Trophoblast cell (in vitro differentiated cells and primary cell): ENCODE data around the gene EML6.

ENCODE experiments used
- DNase-seq, 2 donors: peaks; one replicate each; pipeline ENCODE4 v3.0.0-alpha.2; 2016
- H2AFZ ChIP-seq: 2 replicates; pipeline ENCODE4 v1.6.1; 2013; ENCODE audit warnings: low read length, moderate library complexity, mild to moderate bottlenecking; ENCODE audit not compliant: insufficient read depth, poor library complexity
- H2AK5ac ChIP-seq: 2 replicates; pipeline ENCODE4 v1.6.1; 2013; ENCODE audit warnings: mild to moderate bottlenecking, low read length
- H2BK120ac ChIP-seq: 2 replicates; pipeline ENCODE4 v1.6.1; 2013; ENCODE audit warnings: low read length, mild to moderate bottlenecking, moderate library complexity; ENCODE audit not compliant: insufficient read depth, poor library complexity
- H2BK12ac ChIP-seq: 2 replicates; pipeline ENCODE4 v1.6.1; 2013; ENCODE audit warnings: mild to moderate bottlenecking, low read length, moderate library complexity
- H2BK5ac ChIP-seq: 2 replicates; pipeline ENCODE4 v1.6.1; 2013; ENCODE audit warnings: low read length, low read depth, moderate library complexity, mild to moderate bottlenecking; ENCODE audit not compliant: poor library complexity
- H3K14ac ChIP-seq: 2 replicates; pipeline ENCODE4 v1.6.1; 2013; ENCODE audit warnings: mild to moderate bottlenecking, low read length
- H3K18ac ChIP-seq: 2 replicates; pipeline ENCODE4 v1.6.1; 2013; ENCODE audit warnings: mild to moderate bottlenecking, low read length
- H3K23ac ChIP-seq: 2 replicates; pipeline ENCODE4 v1.6.1; 2013; ENCODE audit warnings: low read length
- H3K27ac ChIP-seq: 2 replicates; pipeline ENCODE4 v1.5.1; 2013; ENCODE audit warnings: low read depth, mild to moderate bottlenecking, inconsistent platforms, low read length, moderate library complexity
- H3K27me3 ChIP-seq: 2 replicates; pipeline ENCODE4 v1.6.1; 2013; ENCODE audit warnings: inconsistent platforms, mild to moderate bottlenecking, low read length, moderate library complexity; ENCODE audit not compliant: insufficient read depth
- H3K36me3 ChIP-seq, 2 experiments: 1 replicate in 1 of 2; 2 replicates in 1 of 2; pipeline ENCODE4 v1.6.1; 2013; ENCODE audit warnings: low read length in 2 of 2, mild to moderate bottlenecking in 2 of 2, moderate library complexity in 1 of 2; ENCODE audit not compliant: insufficient read depth in 2 of 2, control insufficient read depth in 1 of 2
- H3K4ac ChIP-seq: 2 replicates; pipeline ENCODE4 v1.6.1; 2013; ENCODE audit warnings: low read depth, mild to moderate bottlenecking, low read length, moderate library complexity
- H3K4me1 ChIP-seq, 2 experiments: 1 replicate in 1 of 2; 2 replicates in 1 of 2; pipeline ENCODE4 v1.6.1; 2013; ENCODE audit warnings: low read length in 2 of 2, mild to moderate bottlenecking in 2 of 2, moderate library complexity in 1 of 2; ENCODE audit not compliant: insufficient read depth in 2 of 2, control insufficient read depth in 1 of 2
- H3K4me2 ChIP-seq: 2 replicates; pipeline ENCODE4 v1.6.1; 2013; ENCODE audit warnings: inconsistent platforms, mild to moderate bottlenecking, low read length, moderate library complexity
- H3K4me3 ChIP-seq: 2 replicates; pipeline ENCODE4 v1.5.1; 2013; ENCODE audit warnings: mild to moderate bottlenecking, low read depth, low read length, inconsistent platforms
- H3K79me1 ChIP-seq: one replicate; pipeline ENCODE4 v1.6.1; 2013; ENCODE audit warnings: low read length
- H3K79me2 ChIP-seq: 2 replicates; pipeline ENCODE4 v1.6.1; 2013; ENCODE audit warnings: low read length, mild to moderate bottlenecking; ENCODE audit not compliant: control insufficient read depth, insufficient read depth, poor library complexity
- H3K9ac ChIP-seq: 2 replicates; pipeline ENCODE4 v1.6.1; 2013; ENCODE audit warnings: mild to moderate bottlenecking, low read length
- H3K9me3 ChIP-seq: 2 replicates; pipeline ENCODE4 v1.6.1; 2013; ENCODE audit warnings: low read depth, mild to moderate bottlenecking, control low read depth, inconsistent platforms, low read length; ENCODE audit not compliant: insufficient read depth
- H4K12ac ChIP-seq: 2 replicates; pipeline ENCODE4 v1.6.1; 2013; ENCODE audit warnings: low read depth, mild to moderate bottlenecking, low read length, moderate library complexity
- H4K8ac ChIP-seq: 2 replicates; pipeline ENCODE4 v1.6.1; 2013; ENCODE audit warnings: low read depth, mild to moderate bottlenecking, low read length, moderate library complexity
- H4K91ac ChIP-seq: one replicate; pipeline ENCODE4 v1.6.1; 2013; ENCODE audit warnings: low read depth, mild to moderate bottlenecking, low read length, moderate library complexity
- WGBS: extraction: QIAGEN DNeasy Blood & Tissue Kit; methylation state at CpG from one replicate; pipeline ENCODE4 v1.1.7; 2013; ENCODE audit warnings: missing lambda C conversion rate; ENCODE audit not compliant: insufficient read length, insufficient coverage; ENCODE audit errors: extremely low coverage; 5-methylcytosine and 5-hydroxymethylcytosine counted together

EML6 gene

DNA sequence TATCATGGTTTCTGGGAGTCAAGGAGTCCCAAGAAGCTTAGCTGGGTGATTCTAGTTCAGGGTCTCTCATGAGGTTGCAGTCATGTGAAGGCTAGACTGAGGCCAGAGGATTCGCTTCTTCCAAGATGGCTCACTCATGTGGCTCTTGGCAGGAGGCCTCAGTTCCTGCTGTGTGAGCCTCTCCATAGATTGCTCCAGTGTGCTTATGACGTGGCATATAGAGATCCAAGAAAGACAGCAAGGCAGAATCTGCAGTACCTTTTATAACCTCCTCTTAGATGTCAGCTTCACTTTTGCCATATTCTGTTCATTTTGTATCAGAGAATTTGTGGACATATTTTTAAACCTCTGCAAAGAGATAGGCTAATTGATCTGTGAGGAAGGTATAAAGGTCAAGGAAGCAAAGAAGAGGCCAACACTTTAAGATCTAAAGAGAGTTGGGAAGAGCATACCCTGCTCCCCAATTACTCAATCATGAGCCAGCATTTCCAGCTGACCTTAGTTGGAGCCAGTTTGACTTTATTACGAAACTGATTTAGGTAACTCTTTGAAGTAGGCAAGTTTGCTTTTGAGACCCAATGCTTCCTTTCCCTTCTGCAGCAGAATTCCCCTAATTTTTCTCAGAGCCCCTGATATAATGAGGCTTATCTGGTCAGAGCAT, 134.7 kb downstream of the EML6 start:
- H4K12ac ChIP-seq = no peak overlapping the region
- no peak overlapping the region for H2BK12ac ChIP-seq
- no peak overlapping the region for H2AK5ac ChIP-seq
- H3K79me2 ChIP-seq = no peaks in the 10 kb centered on the region
- H2AFZ ChIP-seq = no peak overlapping the region
- H3K14ac ChIP-seq = no peak overlapping the region
- no peak overlapping the region for H3K18ac ChIP-seq
- H3K9me3 ChIP-seq = no peaks in the 10 kb centered on the region
- no peaks in the 10 kb centered on the region for H3K36me3 ChIP-seq
- H3K4ac ChIP-seq = no peak overlapping the region
- H3K4me3 ChIP-seq = no peak overlapping the region
- H3K23ac ChIP-seq = no peak overlapping the region
- H3K27ac ChIP-seq = no peak overlapping the region
- H3K4me2 ChIP-seq = no peak overlapping the region
- peaks cover 3% of the 10 kb centered on the region for H3K79me1 ChIP-seq
- WGBS = no CpG with 5 or more reads among the region's 3 CpGs
- no peak overlapping the region for H4K8ac ChIP-seq
- H3K27me3 ChIP-seq = no peaks in the 10 kb centered on the region
- peak in 1 of 2 donors; percentile 17 for DNase-seq
- H3K9ac ChIP-seq = no peak overlapping the region
- no peak overlapping the region for H4K91ac ChIP-seq
- H3K4me1 ChIP-seq = peaks cover 4 to 9% of the 10 kb centered on the region in 2 experiments
- no peak overlapping the region for H2BK120ac ChIP-seq
- no peak overlapping the region for H2BK5ac ChIP-seq

DNA sequence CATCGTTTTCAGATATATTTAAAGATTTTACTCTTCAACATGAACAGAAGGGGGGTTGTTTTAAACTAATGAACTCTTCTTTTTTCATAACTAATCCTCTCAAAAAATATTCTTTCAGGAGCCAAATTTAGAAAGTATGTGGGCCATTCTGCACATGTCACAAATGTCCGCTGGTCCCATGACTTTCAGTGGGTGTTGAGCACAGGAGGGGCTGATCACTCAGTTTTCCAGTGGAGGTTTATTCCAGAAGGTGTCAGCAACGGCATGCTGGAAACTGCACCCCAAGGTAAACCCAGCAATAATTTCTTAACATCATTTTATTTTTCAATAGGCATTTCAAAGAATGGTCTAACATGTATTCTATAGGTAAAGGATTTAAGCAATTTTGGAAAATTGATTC, 136.0 kb downstream of the EML6 start:
- no peak overlapping the region for H4K12ac ChIP-seq
- H2BK5ac ChIP-seq = no peak overlapping the region
- H3K9ac ChIP-seq = no peak overlapping the region
- no peaks in the 10 kb centered on the region for H3K9me3 ChIP-seq
- H2BK120ac ChIP-seq = no peak overlapping the region
- no peak overlapping the region for H4K8ac ChIP-seq
- H3K27ac ChIP-seq = no peak overlapping the region
- no peaks in the 10 kb centered on the region for H3K36me3 ChIP-seq
- no CpG with 5 or more reads among the region's 3 CpGs for WGBS
- no peak overlapping the region for H3K4me3 ChIP-seq
- no peak overlapping the region for H2BK12ac ChIP-seq
- peaks cover 4 to 9% of the 10 kb centered on the region in 2 experiments for H3K4me1 ChIP-seq
- no peaks in the 10 kb centered on the region for H3K27me3 ChIP-seq
- no peak overlapping the region for H3K4ac ChIP-seq
- no peak overlapping the region for H3K4me2 ChIP-seq
- no peak overlapping the region for H3K23ac ChIP-seq
- H3K79me2 ChIP-seq = peaks cover 2% of the 10 kb centered on the region
- H3K79me1 ChIP-seq = peaks cover 3% of the 10 kb centered on the region
- no peak overlapping the region for H2AK5ac ChIP-seq
- H2AFZ ChIP-seq = no peak overlapping the region
- no peak overlapping the region for H3K14ac ChIP-seq
- DNase-seq = no peak
- H4K91ac ChIP-seq = no peak overlapping the region
- no peak overlapping the region for H3K18ac ChIP-seq

- Histone ChIP-seq H3K79me2 (peaks cover 2% of the 10 kb centered on the region), H3K4ac (no peak overlapping the region), H3K9ac (no peak overlapping the region), H2BK5ac (no peak overlapping the region), H2AK5ac (peak overlapping the region; percentile 29), H3K36me3 (no peaks in the 10 kb centered on the region), H3K9me3 (no peaks in the 10 kb centered on the region), H4K8ac (no peak overlapping the region), H3K4me2 (no peak overlapping the region), H3K4me1 (peaks cover 4 to 9% of the 10 kb centered on the region in 2 experiments), H2BK120ac (peak overlapping the region; percentile 65), H4K12ac (no peak overlapping the region), H2AFZ (no peak overlapping the region), H2BK12ac (peak overlapping the region; percentile 48), H3K4me3 (no peak overlapping the region), H4K91ac (no peak overlapping the region), H3K18ac (peak overlapping the region; percentile 22), H3K27ac (no peak overlapping the region), H3K14ac (no peak overlapping the region), H3K27me3 (no peaks in the 10 kb centered on the region), H3K23ac (peak overlapping the region; percentile 53), H3K79me1 (peaks cover 3% of the 10 kb centered on the region)
- WGBS = no CpG with 5 or more reads among the region's 7 CpGs
- peak in 1 of 2 donors; percentile 23 for DNase-seq
These were observed 136.7 kb downstream of the EML6 start for GRCh38 chr2:54859997-54860701.

GRCh38 chr2:54862229-54862628, 138.8 kb downstream of the EML6 start:
- Histone ChIP-seq H2BK120ac (no peak overlapping the region), H3K36me3 (no peaks in the 10 kb centered on the region), H3K79me2 (peaks cover 2% of the 10 kb centered on the region), H2AK5ac (no peak overlapping the region), H3K27me3 (no peaks in the 10 kb centered on the region), H3K14ac (no peak overlapping the region), H2BK5ac (no peak overlapping the region), H4K8ac (no peak overlapping the region), H3K23ac (no peak overlapping the region), H3K4me2 (no peak overlapping the region), H3K9me3 (no peaks in the 10 kb centered on the region), H2AFZ (no peak overlapping the region), H3K18ac (no peak overlapping the region), H3K4me3 (no peak overlapping the region), H3K79me1 (peaks cover 3% of the 10 kb centered on the region), H3K27ac (no peak overlapping the region), H4K91ac (no peak overlapping the region), H3K4me1 (peaks cover 4 to 9% of the 10 kb centered on the region in 2 experiments), H3K4ac (no peak overlapping the region), H2BK12ac (no peak overlapping the region), H4K12ac (no peak overlapping the region), H3K9ac (no peak overlapping the region)
- no peak for DNase-seq
- WGBS = no CpG with 5 or more reads among the region's 4 CpGs
